ENCODE results near the gene ENPP1.

Gene ENPP1

GRCh38 chr6:131840441-131840840 is 32.6 kb downstream of the ENPP1 start:
- H3K4me3 ChIP-seq (ENCODE audit: low read length), result no peak overlapping the region
- no peak for TF ChIP-seq CTCF (conservative IDR thresholded peaks at IDR 0.05; ENCODE audit: low read length)

GRCh38 chr6:131840936-131841583 is 33.2 kb downstream of the ENPP1 start:
- H3K4me3 ChIP-seq (ENCODE audit: low read length), result no peak overlapping the region
- no peak for TF ChIP-seq CTCF (conservative IDR thresholded peaks at IDR 0.05; ENCODE audit: low read length)
- DNase-seq (ENCODE audit: low read depth), result no peak

More at GRCh38 chr6:131840441-131840840, 32.6 kb downstream of the ENPP1 start:
- no peak for DNase-seq (ENCODE audit: low read depth)

GRCh38 chr6:131843768-131844167 is 35.9 kb downstream of the ENPP1 start:
- no peak for TF ChIP-seq CTCF (conservative IDR thresholded peaks at IDR 0.05; ENCODE audit: low read length)
- no peak overlapping the region for H3K4me3 ChIP-seq (ENCODE audit: low read length)
- no peak for DNase-seq (ENCODE audit: low read depth)

- no peak overlapping the region for H3K4me3 ChIP-seq (ENCODE audit: low read length)
- no peak for TF ChIP-seq CTCF (conservative IDR thresholded peaks at IDR 0.05; ENCODE audit: low read length)
- peak; percentile 86 for DNase-seq (ENCODE audit: low read depth)
Observed at GRCh38 chr6:131844243-131844841, 36.5 kb downstream of the ENPP1 start.

GRCh38 chr6:131846023-131846663 is 38.3 kb downstream of the ENPP1 start:
- DNase-seq (ENCODE audit: low read depth), result no peak
- no peak for TF ChIP-seq CTCF (conservative IDR thresholded peaks at IDR 0.05; ENCODE audit: low read length)
- no peak overlapping the region for H3K4me3 ChIP-seq (ENCODE audit: low read length)

GRCh38 chr6:131846905-131847304 is 39.1 kb downstream of the ENPP1 start:
- TF ChIP-seq CTCF (conservative IDR thresholded peaks at IDR 0.05; ENCODE audit: low read length), result no peak
- H3K4me3 ChIP-seq (ENCODE audit: low read length), result no peak overlapping the region
- no peak for DNase-seq (ENCODE audit: low read depth)

GRCh38 chr6:131849799-131850198 is 42.0 kb downstream of the ENPP1 start:
- no peak overlapping the region for H3K4me3 ChIP-seq (ENCODE audit: low read length)
- DNase-seq (ENCODE audit: low read depth), result no peak
- TF ChIP-seq CTCF (conservative IDR thresholded peaks at IDR 0.05; ENCODE audit: low read length), result no peak
